K562 (cell line): ENCODE data around the gene SERPINF2. TPM values are rescaled to one million over a fixed set of nuclear protein-coding genes. Genes with fewer than 3 reads are reported as not detected.

ENCODE experiments used
- ATAC-seq: fragments of 200-7000 bp; cut with Tn5 transposase; 3 replicates; pipeline ENCODE4 v1.9.1; 2020; ENCODE audit warnings: moderate library complexity
- BruUV-seq: library from RNA; stranded (reverse); fragments of 400-500 nt; replicated peaks from 2 replicates; lab custom pipeline; 2021; lab: Mats Ljungman, UMichigan
- CTCF ChIA-PET: fragments of 300-600 bp; formaldehyde crosslinking; extraction: SDS; loops from one replicate; lab custom pipeline; 2021; ENCODE audit warnings: low intra/inter-chr PET ratio; lab: Yijun Ruan, JAX
- POLR2A ChIA-PET: fragments of 300-600, 350-650 bp; sonication (Branson Sonifier 250); formaldehyde crosslinking; extraction: SDS; loops from one replicate; lab custom pipeline; 2021; ENCODE audit warnings: antibody characterized with exemption, inconsistent platforms; lab: Yijun Ruan, JAX
- DNase-seq, 4 experiments: peaks; one replicate each; pipeline versions ENCODE4 v3.0.0 to v3.0.0-alpha.2; 2011 to 2018; ENCODE audit warnings: low spot score in 3 of 4, mixed read lengths in 3 of 4; ENCODE audit errors: extremely low read depth in 1 of 4
- FAIRE-seq: peaks from 2 replicates; lab custom pipeline; 2011; peaks lifted over from hg19 to GRCh38; lab: Jason Lieb, UNC
- H2AFZ ChIP-seq: 2 replicates; pipeline ENCODE4 v1.6.0; 2011; ENCODE audit warnings: low read depth, low read length, control low read depth, inconsistent platforms
- H3K27ac ChIP-seq: fragments of 200-600 bp; 3 replicates; pipeline ENCODE4 v1.8.0; 2011; ENCODE audit warnings: low read depth, mild to moderate bottlenecking, control low read depth, inconsistent platforms, low read length, moderate library complexity, mixed read lengths; ENCODE audit errors: extremely low read depth
- H3K27me3 ChIP-seq, 2 experiments: fragments of 300-600 bp in 1 of 2; 2 replicates in 1 of 2; 3 replicates in 1 of 2; pipeline versions ENCODE4 v1.6.0 to v1.8.0; 2011; ENCODE audit warnings: inconsistent platforms in 2 of 2, low read length in 2 of 2, mild to moderate bottlenecking in 1 of 2, mixed read lengths in 1 of 2, moderate library complexity in 1 of 2; ENCODE audit not compliant: control insufficient read depth in 2 of 2, insufficient read depth in 2 of 2
- H3K36me3 ChIP-seq: fragments of 300-600 bp; 3 replicates; pipeline ENCODE4 v1.8.0; 2011; ENCODE audit warnings: mild to moderate bottlenecking, low read length, inconsistent platforms; ENCODE audit not compliant: control insufficient read depth, insufficient read depth
- H3K4me1 ChIP-seq, 2 experiments: fragments of 200-600 bp in 1 of 2; replicated peaks in 1 of 2; 2 replicates in 1 of 2; 3 replicates in 1 of 2; pipeline versions ENCODE4 v1.5.1 to v1.8.0; 2011; ENCODE audit warnings: inconsistent platforms in 2 of 2, low read length in 2 of 2, mild to moderate bottlenecking in 1 of 2, mixed read lengths in 1 of 2, moderate library complexity in 1 of 2; ENCODE audit not compliant: control insufficient read depth in 2 of 2, insufficient read depth in 2 of 2
- H3K4me2 ChIP-seq: 2 replicates; pipeline ENCODE4 v1.6.1; 2011; ENCODE audit warnings: low read length, control low read depth, inconsistent platforms, mixed read lengths; ENCODE audit not compliant: insufficient read depth
- H3K4me3 ChIP-seq: fragments of 200-600 bp; sonication (generic), shearing (Covaris generic); 2 replicates; pipeline ENCODE4 v1.5.1; 2016; ENCODE audit warnings: control low read depth, inconsistent platforms
- H3K79me2 ChIP-seq: fragments of 200-600 bp; 3 replicates; pipeline ENCODE4 v1.8.0; 2011; ENCODE audit warnings: low read length, inconsistent platforms; ENCODE audit not compliant: control insufficient read depth, insufficient read depth
- H3K9ac ChIP-seq, 2 experiments: 2 replicates each; pipeline versions ENCODE4 v1.6.0 to v1.6.1; 2011; ENCODE audit warnings: low read depth in 2 of 2, low read length in 2 of 2, control low read depth in 1 of 2, inconsistent platforms in 1 of 2, mild to moderate bottlenecking in 1 of 2, mixed read lengths in 1 of 2; ENCODE audit not compliant: insufficient read depth in 1 of 2
- H3K9me1 ChIP-seq: one replicate; pipeline ENCODE4 v1.6.0; 2011; ENCODE audit warnings: inconsistent platforms, mild to moderate bottlenecking, low read length, moderate library complexity; ENCODE audit not compliant: control insufficient read depth, insufficient read depth
- H3K9me3 ChIP-seq: replicated peaks from 2 replicates; pipeline ENCODE4 v1.5.1; 2011; ENCODE audit warnings: low read depth, low read length, inconsistent platforms; ENCODE audit not compliant: control insufficient read depth, insufficient read depth
- H4K20me1 ChIP-seq: replicated peaks from 2 replicates; pipeline ENCODE4 v1.6.1; 2011; ENCODE audit warnings: low read length, inconsistent platforms, mixed read lengths; ENCODE audit not compliant: control insufficient read depth, insufficient read depth
- CCAR2 ChIP-seq: fragments of 200-400 bp; formaldehyde crosslinking; IDR thresholded peaks from 2 replicates; pipeline ENCODE4 v1.6.1; 2017; ENCODE audit warnings: mild to moderate bottlenecking, low read depth, low read length
- CHD1 ChIP-seq: fragments of 200-600 bp; sonication (generic); IDR thresholded peaks from one replicate; pipeline ENCODE4 v1.6.1; 2012; ENCODE audit warnings: mild to moderate bottlenecking, moderate library complexity, low read length, inconsistent platforms
- DACH1 ChIP-seq: fragments of 450-650 bp; IDR thresholded peaks from 2 replicates; pipeline ENCODE4 v1.6.1; 2018; ENCODE audit not compliant: partially characterized antibody
- NCOR1 ChIP-seq: fragments of 450-650 bp; IDR thresholded peaks from 2 replicates; pipeline ENCODE4 v1.6.1; 2016; ENCODE audit warnings: mild to moderate bottlenecking, moderate library complexity
- NFRKB ChIP-seq: fragments of 450-650 bp; IDR thresholded peaks from 2 replicates; pipeline ENCODE4 v1.6.1; 2016; ENCODE audit warnings: low read depth
- NR2C1 ChIP-seq, 2 experiments: fragments of 450-650 bp; IDR thresholded peaks; 2 replicates each; pipeline ENCODE4 v1.6.1; 2017; ENCODE audit warnings: mild to moderate bottlenecking in 2 of 2, antibody characterized with exemption in 1 of 2, inconsistent platforms in 1 of 2, missing compliant biosample characterization in 1 of 2, missing genetic modification characterization in 1 of 2
- PML ChIP-seq: IDR thresholded peaks from 2 replicates; pipeline ENCODE4 v1.6.1; 2012; ENCODE audit warnings: low read length, inconsistent platforms
- POLR2B ChIP-seq: fragments of 450-650 bp; IDR thresholded peaks from 2 replicates; pipeline ENCODE4 v1.6.1; 2018; ENCODE audit warnings: low read depth; ENCODE audit not compliant: partially characterized antibody
- RBM39 ChIP-seq: fragments of 200-400 bp; formaldehyde crosslinking; optimal IDR thresholded peaks from 2 replicates; pipeline ENCODE3; 2018; ENCODE audit warnings: low read depth, low read length
- SAP30 ChIP-seq: fragments of 200-600 bp; sonication (generic); IDR thresholded peaks from 2 replicates; pipeline ENCODE4 v1.6.1; 2012; ENCODE audit warnings: borderline replicate concordance, low read depth, mild to moderate bottlenecking, moderate library complexity, low read length, control low read depth, inconsistent platforms; ENCODE audit not compliant: insufficient read depth, poor library complexity, severe bottlenecking
- SP2 ChIP-seq: IDR thresholded peaks from 2 replicates; pipeline ENCODE4 v1.6.1; 2011; ENCODE audit warnings: mild to moderate bottlenecking, low read depth, low read length, moderate library complexity; ENCODE audit not compliant: poor library complexity, severe bottlenecking; ENCODE audit errors: extremely low read depth
- SRSF3 ChIP-seq: fragments of 200-400 bp; formaldehyde crosslinking; IDR thresholded peaks from 2 replicates; pipeline ENCODE4 v1.6.1; 2016; ENCODE audit warnings: mild to moderate bottlenecking, low read length, moderate library complexity; ENCODE audit not compliant: insufficient read depth
- XRCC4 ChIP-seq: IDR thresholded peaks from one replicate; pipeline ENCODE4 v1.6.1; 2011; ENCODE audit not compliant: insufficient read depth, insufficient read length; ENCODE audit errors: extremely low read depth
- ZNF384 ChIP-seq: IDR thresholded peaks from 2 replicates; pipeline ENCODE4 v1.6.1; 2012; ENCODE audit warnings: low read depth, low read length, improper control_type of control experiment
- ZNF431 ChIP-seq: sonication (generic); formaldehyde crosslinking; IDR thresholded peaks from 2 replicates; pipeline ENCODE4 v1.8.0; 2022; ENCODE audit warnings: mild to moderate bottlenecking, missing genetic modification reagents
- ZNF79 ChIP-seq: fragments of 250-450 bp; sonication (Bioruptor Pico); IDR thresholded peaks from 2 replicates; pipeline ENCODE4 v1.4.0; 2020; ENCODE audit warnings: low read depth, mild to moderate bottlenecking, moderate library complexity
- WGBS: fragments of 100-300 bp; shearing (Covaris generic); methylation state at CpG from one replicate; pipeline ENCODE4 v1.1.6; 2016; ENCODE audit warnings: low coverage, mixed read lengths; ENCODE audit not compliant: insufficient coverage; ENCODE audit errors: missing lambda C conversion rate; 5-methylcytosine and 5-hydroxymethylcytosine counted together
- in situ Hi-C: fragments of 300-500 bp; cut with MboI; formaldehyde crosslinking; loops from 4 replicates; pipeline ENCODE4 v1.15.0; 2018; ENCODE audit warnings: inconsistent platforms, mixed read lengths
- intact Hi-C: fragments of 100-400 bp; cut with micrococcal nuclease; formaldehyde crosslinking; loops from 2 replicates; pipeline ENCODE4 v1.14.2; 2022
- polyA plus RNA-seq, 8 experiments: library from polyadenylated mRNA; depleted of rRNA in 4 of 8; stranded (reverse) in 5 of 8; unstranded in 3 of 8; fragments of >200 nt; fragmentation: Nextera tagmentation in 2 of 8; fragmentation: Illumina TruSeq in 1 of 8; extraction: Ambion mirVana in 2 of 8; extraction: Trizol in 1 of 8; gene quantifications; 2 replicates each; pipeline versions ENCODE4 v1.2.1 to v1.2.3, GENCODE V29; 2011 to 2014; ENCODE audit warnings: inconsistent platforms in 1 of 8, missing spikeins in 1 of 8
- total RNA-seq, 7 experiments: library from RNA; depleted of rRNA in 6 of 7; stranded (reverse); fragments of >200 nt in 6 of 7; fragmentation: Illumina TruSeq in 2 of 7; extraction: Trizol in 2 of 7; gene quantifications; 2 replicates each; pipeline versions ENCODE4 v1.2.1 to v1.2.3, GENCODE V29; 2011 to 2021; ENCODE audit warnings: low replicate concordance in 1 of 7
- TF ChIP-seq, protein P1 (sequence below): fragments of 250-450 bp; sonication (Bioruptor Pico); IDR thresholded peaks from 2 replicates; pipeline ENCODE4 v1.4.0; 2020; ENCODE audit warnings: mild to moderate bottlenecking
- TF ChIP-seq, protein P2 (sequence below): fragments of 200-800 bp; sonication (Bioruptor generic); IDR thresholded peaks from 2 replicates; pipeline ENCODE4 v1.6.1; 2017; ENCODE audit warnings: missing genetic modification characterization, missing compliant biosample characterization

Gene SERPINF2
- total and polyA plus RNA-seq, 9 of the 15 experiments (the other 6 are each of a cell fraction or from before 2014, with no cell fraction given) = 0.22 TPM; not detected in 8

DNA sequence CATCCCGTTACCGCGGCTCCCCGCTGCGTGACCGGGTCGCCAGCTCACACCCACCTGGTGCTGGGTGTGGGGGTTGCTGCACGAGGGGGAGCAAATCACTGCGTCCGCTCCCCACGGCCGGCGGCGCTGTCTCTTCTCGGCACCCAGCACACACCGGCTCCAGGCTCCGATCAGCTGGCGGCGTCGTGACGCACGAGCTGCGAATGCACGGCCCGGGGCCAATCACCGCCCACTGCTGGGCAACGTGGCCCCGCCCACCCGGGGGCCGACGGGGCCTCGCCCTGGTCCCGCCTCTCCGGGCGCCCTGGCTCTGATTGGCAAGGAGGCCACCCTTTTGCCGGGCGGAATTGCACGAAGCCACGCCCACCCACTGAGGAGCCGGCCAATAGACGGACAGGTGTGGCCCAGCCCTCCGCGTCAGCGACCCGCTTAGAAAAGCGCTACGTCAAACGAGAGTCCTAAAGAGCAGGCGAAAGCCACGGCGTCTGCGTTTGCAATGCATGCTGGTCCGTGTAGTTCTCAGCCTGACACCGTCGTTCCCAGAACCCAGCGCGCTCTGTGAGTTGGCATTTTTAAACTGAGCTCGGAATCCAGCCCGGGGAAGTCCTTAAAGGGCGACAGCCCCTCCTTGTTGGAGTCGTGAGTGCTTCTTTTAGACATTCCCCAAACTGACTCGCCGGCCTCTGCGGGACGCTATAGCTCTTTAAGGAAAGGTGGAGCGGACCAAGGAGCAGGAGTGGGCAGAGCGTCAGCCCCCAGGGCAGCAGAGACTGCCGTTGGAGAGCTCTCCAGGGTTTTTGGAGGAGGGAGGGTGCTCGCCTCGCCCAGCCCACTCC lies 26.4 kb upstream of the SERPINF2 start:
- H3K4me2 ChIP-seq = peak overlapping the region; percentile 85
- peak overlapping the region; percentile 49 for H2AFZ ChIP-seq
- CTCF ChIA-PET = interaction anchor here (1.3 kb wide), 1 partner anchor 149 kb away, joined by 5 read pairs; no protein-coding TSS in a partner anchor
- no peaks in the 10 kb centered on the region for H3K9me3 ChIP-seq
- DNase-seq (peak; percentile 89 to 99 (median 94)), FAIRE-seq (peak; percentile 98), ATAC-seq (peak; percentile 78)
- WGBS = under 1% methylated on average over 32 of the region's 70 CpGs
- intact Hi-C loops = loop anchor here (2.0 to 5.0 kb wide), 4 partner anchors 34 to 316 kb away; partner anchors contain the start of genes DPH1, PRPF8 and SERPINF1
- no peaks in the 10 kb centered on the region for H3K9me1 ChIP-seq
- peaks cover 44% of the 10 kb centered on the region for H3K79me2 ChIP-seq
- no TSS peak for BruUV-seq
- no peaks in the 10 kb centered on the region for H3K27me3 ChIP-seq
- in situ Hi-C loops = loop anchor here (10.0 kb wide), 1 partner anchor 319 kb away; the partner anchor contains the start of gene DPH1
- peaks cover 39 to 50% of the 10 kb centered on the region in 2 experiments for H3K4me1 ChIP-seq
- POLR2A ChIA-PET = interaction anchor here (0.5 to 3.8 kb wide), 22 partner anchors 11 to 275 kb away, joined by 3 to 25 read pairs (median 5); partner anchors contain the start of genes PRPF8, RILP, RPA1 and SERPINF1
- H3K9ac ChIP-seq = peak overlapping the region; percentile 90 to 98
- peak overlapping the region; percentile 99 for H3K27ac ChIP-seq
- 0 out of 2 replicates have a peak, but pooled peaks cover 3% of the 10 kb centered on the region for H4K20me1 ChIP-seq
- H3K4me3 ChIP-seq = peak overlapping the region; percentile 85
- peaks cover 25% of the 10 kb centered on the region; the same call in 2 of the 3 replicates for H3K36me3 ChIP-seq
- no peak for TF ChIP-seq XRCC4
- 0 out of 2 replicates have a peak, but pooled peaks have one; percentile 56 for TF ChIP-seq SRSF3
- TF ChIP-seq SP2 = peak; percentile 77
- no peak for TF ChIP-seq CCAR2
- TF ChIP-seq CHD1 = peak; percentile 92
- TF ChIP-seq SAP30 = peak; percentile 96
- no peak for TF ChIP-seq NR2C1 (IDR thresholded peaks at IDR 0.05)
- 0 out of 2 replicates have a peak, but pooled peaks have one; percentile 13 for TF ChIP-seq NR2C1 (tag; IDR thresholded peaks at IDR 0.05)
- TF ChIP-seq POLR2B = peak; percentile 71
- no peak for TF ChIP-seq ZNF79 (CRISPR knock-in tag)
- no peak for TF ChIP-seq ZNF384
- TF ChIP-seq, protein P1, sequence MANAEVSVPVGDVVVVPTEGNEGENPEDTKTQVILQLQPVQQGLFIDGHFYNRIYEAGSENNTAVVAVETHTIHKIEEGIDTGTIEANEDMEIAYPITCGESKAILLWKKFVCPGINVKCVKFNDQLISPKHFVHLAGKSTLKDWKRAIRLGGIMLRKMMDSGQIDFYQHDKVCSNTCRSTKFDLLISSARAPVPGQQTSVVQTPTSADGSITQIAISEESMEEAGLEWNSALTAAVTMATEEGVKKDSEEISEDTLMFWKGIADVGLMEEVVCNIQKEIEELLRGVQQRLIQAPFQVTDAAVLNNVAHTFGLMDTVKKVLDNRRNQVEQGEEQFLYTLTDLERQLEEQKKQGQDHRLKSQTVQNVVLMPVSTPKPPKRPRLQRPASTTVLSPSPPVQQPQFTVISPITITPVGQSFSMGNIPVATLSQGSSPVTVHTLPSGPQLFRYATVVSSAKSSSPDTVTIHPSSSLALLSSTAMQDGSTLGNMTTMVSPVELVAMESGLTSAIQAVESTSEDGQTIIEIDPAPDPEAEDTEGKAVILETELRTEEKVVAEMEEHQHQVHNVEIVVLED (CRISPR knock-in tag) = peak; percentile 92
- TF ChIP-seq DACH1 = peak; percentile 99
- TF ChIP-seq, protein P2, sequence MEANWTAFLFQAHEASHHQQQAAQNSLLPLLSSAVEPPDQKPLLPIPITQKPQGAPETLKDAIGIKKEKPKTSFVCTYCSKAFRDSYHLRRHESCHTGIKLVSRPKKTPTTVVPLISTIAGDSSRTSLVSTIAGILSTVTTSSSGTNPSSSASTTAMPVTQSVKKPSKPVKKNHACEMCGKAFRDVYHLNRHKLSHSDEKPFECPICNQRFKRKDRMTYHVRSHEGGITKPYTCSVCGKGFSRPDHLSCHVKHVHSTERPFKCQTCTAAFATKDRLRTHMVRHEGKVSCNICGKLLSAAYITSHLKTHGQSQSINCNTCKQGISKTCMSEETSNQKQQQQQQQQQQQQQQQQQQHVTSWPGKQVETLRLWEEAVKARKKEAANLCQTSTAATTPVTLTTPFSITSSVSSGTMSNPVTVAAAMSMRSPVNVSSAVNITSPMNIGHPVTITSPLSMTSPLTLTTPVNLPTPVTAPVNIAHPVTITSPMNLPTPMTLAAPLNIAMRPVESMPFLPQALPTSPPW (CRISPR knock-in tag) = peak; percentile 74; the same call in 1 of the 2 replicates
- TF ChIP-seq ZNF431 (CRISPR knock-in tag) = no peak
- TF ChIP-seq NFRKB = peak; percentile 91; the same call in 1 of the 2 replicates
- 0 out of 2 replicates have a peak, but pooled peaks have one; percentile 6 for TF ChIP-seq NCOR1
- TF ChIP-seq RBM39 = no peak
- peak; percentile 44; the same call in 1 of the 2 replicates for TF ChIP-seq PML
